ENCODE results near the gene KRTAP9-7.
"Not testable (repeated sequence)": the region's sequence is repeated elsewhere in the genome, so short reads cannot be mapped to it uniquely, and the experiment has no call there.

The KRTAP9-7 gene

GRCh38 chr17:41275648-41276190, at the start of gene KRTAP9-7:
Gene KRTAP9-7, plus strand, starts transcription at chr17:41275698. Its CDS starts 0 bp downstream, at chr17:41275698.
- not testable (repeated sequence) for DNase-seq

GRCh38 chr17:41226051-41226450, 49.4 kb upstream of the KRTAP9-7 start:
- no peak for DNase-seq

- DNase-seq = not testable (repeated sequence)
These were observed 48.9 kb upstream of the KRTAP9-7 start, which contains the start of gene KRTAP9-2 for GRCh38 chr17:41226598-41227095. Gene KRTAP9-2, plus strand, starts transcription at chr17:41226648. Its CDS starts 7 bp downstream, at chr17:41226655.

- no peak for DNase-seq
These were observed 45.4 kb upstream of the KRTAP9-7 start for GRCh38 chr17:41230094-41230493.

GRCh38 chr17:41231731-41232130, 43.8 kb upstream of the KRTAP9-7 start:
- DNase-seq = no peak

GRCh38 chr17:41232399-41233105, 42.9 kb upstream of the KRTAP9-7 start, which contains the start of gene KRTAP9-3:
Gene KRTAP9-3, plus strand, starts transcription at chr17:41232449. Its CDS starts 53 bp downstream, at chr17:41232502.
- DNase-seq = not testable (repeated sequence)

- DNase-seq = not testable (repeated sequence)
These were observed 38.4 kb upstream of the KRTAP9-7 start for GRCh38 chr17:41237116-41237515.

- not testable (repeated sequence) for DNase-seq
These were observed 37.5 kb upstream of the KRTAP9-7 start, which contains the start of gene KRTAP9-8 for GRCh38 chr17:41237949-41238437. Gene KRTAP9-8, plus strand, starts transcription at chr17:41237999. Its CDS starts 53 bp downstream, at chr17:41238052.

GRCh38 chr17:41246995-41247787, 28.3 kb upstream of the KRTAP9-7 start:
- DNase-seq = not testable (repeated sequence)

- not testable (repeated sequence) for DNase-seq
These were observed 25.8 kb upstream of the KRTAP9-7 start, which contains the start of gene KRTAP9-4 for GRCh38 chr17:41249637-41250240. Gene KRTAP9-4, plus strand, starts transcription at chr17:41249687. Its CDS starts 34 bp downstream, at chr17:41249721.

GRCh38 chr17:41251261-41251660, 24.2 kb upstream of the KRTAP9-7 start:
- no peak for DNase-seq

- no peak for DNase-seq
These were observed 20.6 kb upstream of the KRTAP9-7 start for GRCh38 chr17:41254861-41255260.

GRCh38 chr17:41255381-41256290, 19.9 kb upstream of the KRTAP9-7 start, which contains the start of gene KRTAP9-9:
Gene KRTAP9-9, plus strand, starts transcription at chr17:41255384.
- not testable (repeated sequence) for DNase-seq

- DNase-seq = no peak
These were observed 19.2 kb upstream of the KRTAP9-7 start for GRCh38 chr17:41256291-41256685.

GRCh38 chr17:41258406-41258805, 17.1 kb upstream of the KRTAP9-7 start:
- DNase-seq = no peak

GRCh38 chr17:41263212-41263611, 12.3 kb upstream of the KRTAP9-7 start:
- no peak for DNase-seq

GRCh38 chr17:41264599-41264998, 10.9 kb upstream of the KRTAP9-7 start:
- DNase-seq = no peak

- DNase-seq = no peak
These were observed 10.4 kb upstream of the KRTAP9-7 start, which contains the start of gene KRTAP9-6 for GRCh38 chr17:41265078-41265477. Gene KRTAP9-6, plus strand, starts transcription at chr17:41265378. Its CDS starts 0 bp downstream, at chr17:41265378.

- no peak for DNase-seq
These were observed 7.8 kb upstream of the KRTAP9-7 start for GRCh38 chr17:41267711-41268110.

GRCh38 chr17:41271323-41271722, 4.2 kb upstream of the KRTAP9-7 start:
- not testable (repeated sequence) for DNase-seq

GRCh38 chr17:41271858-41272257, 3.6 kb upstream of the KRTAP9-7 start:
- no peak for DNase-seq

Measured in stimulated activated CD4-positive, alpha-beta T cell treated with anti-CD3 and anti-CD28 coated beads, Interleukin-12 subunit alpha, Interleukin-12 subunit beta, amount 100 ng/mL, for 4 hours (primary cell).